GM12878 (cell line): ENCODE measurements around the gene DIP2C. TPM values are rescaled to one million over a fixed set of nuclear protein-coding genes. Genes with fewer than 3 reads are reported as not detected.

Source experiments
- ATAC-seq: fragments of 200-7000 bp; cut with Tn5 transposase; 3 replicates; pipeline ENCODE4 v1.9.1; 2020; ENCODE audit warnings: mild to moderate bottlenecking, moderate library complexity
- BruUV-seq: library from RNA; stranded (reverse); fragments of 400-500 nt; replicated peaks from 2 replicates; lab custom pipeline; 2021; lab: Mats Ljungman, UMichigan
- CTCF ChIA-PET: fragments of 300-600 bp; sonication (Branson Sonifier 250); formaldehyde crosslinking; extraction: SDS; loops from one replicate; lab custom pipeline; 2021; ENCODE audit warnings: inconsistent platforms; lab: Yijun Ruan, JAX
- POLR2A ChIA-PET: fragments of 350-600 bp; formaldehyde crosslinking; extraction: SDS; loops from one replicate; lab custom pipeline; 2021; ENCODE audit warnings: inconsistent platforms; lab: Charles Lee
- RAD21 ChIA-PET: fragments of 300-600 bp; sonication (Branson Sonifier 250); formaldehyde crosslinking; loops from one replicate; lab custom pipeline; 2023; ENCODE audit warnings: antibody characterized with exemption; ENCODE audit not compliant: unreplicated experiment; lab: Charles Lee
- SMC1A ChIA-PET: fragments of 300-600 bp; sonication (Branson Sonifier 250); formaldehyde crosslinking; loops from one replicate; lab custom pipeline; 2023; ENCODE audit not compliant: unreplicated experiment, uncharacterized antibody; lab: Charles Lee
- DNase-seq: peaks from one replicate; pipeline ENCODE4 v3.0.0-alpha.2; 2011; ENCODE audit warnings: low read depth, low spot score
- FAIRE-seq: peaks from 3 replicates; lab custom pipeline; 2011; peaks lifted over from hg19 to GRCh38; lab: Jason Lieb, UNC
- H2AFZ ChIP-seq: 2 replicates; pipeline ENCODE4 v1.6.0; 2011; ENCODE audit warnings: low read depth, low read length, control low read depth; ENCODE audit not compliant: control insufficient read depth
- H3K27ac ChIP-seq: 2 replicates; pipeline ENCODE4 v1.5.1; 2011; ENCODE audit warnings: control low read depth; ENCODE audit not compliant: control insufficient read depth, insufficient read depth
- H3K27me3 ChIP-seq, 2 experiments: replicated peaks in 1 of 2; 2 replicates each; pipeline versions ENCODE4 v1.6.0 to v1.6.1; 2011; ENCODE audit warnings: low read length in 1 of 2; ENCODE audit not compliant: control insufficient read depth in 2 of 2, insufficient read depth in 2 of 2
- H3K36me3 ChIP-seq, 2 experiments: 2 replicates each; pipeline ENCODE4 v1.5.1; 2011; ENCODE audit warnings: low read length in 1 of 2; ENCODE audit not compliant: control insufficient read depth in 2 of 2, insufficient read depth in 2 of 2
- H3K4me1 ChIP-seq: 2 replicates; pipeline ENCODE4 v1.6.1; 2011; ENCODE audit warnings: mild to moderate bottlenecking, low read length, moderate library complexity, mixed read lengths; ENCODE audit not compliant: control insufficient read depth, insufficient read depth
- H3K4me2 ChIP-seq: 2 replicates; pipeline ENCODE4 v1.6.0; 2011; ENCODE audit warnings: control low read depth; ENCODE audit not compliant: control insufficient read depth, insufficient read depth
- H3K4me3 ChIP-seq: fragments of 200-600 bp; sonication (generic); 2 replicates; pipeline ENCODE4 v1.5.1; 2016
- H3K79me2 ChIP-seq: 2 replicates; pipeline ENCODE4 v1.6.0; 2011; ENCODE audit warnings: low read length; ENCODE audit not compliant: control insufficient read depth, insufficient read depth
- H3K9ac ChIP-seq: 2 replicates; pipeline ENCODE4 v1.8.0; 2011; ENCODE audit warnings: low read length, control low read depth, mixed read lengths; ENCODE audit not compliant: control insufficient read depth, insufficient read depth
- H3K9me3 ChIP-seq: replicated peaks from 3 replicates; pipeline ENCODE4 v1.5.1; 2011; ENCODE audit warnings: mild to moderate bottlenecking, low read length; ENCODE audit not compliant: control insufficient read depth, insufficient read depth
- H4K20me1 ChIP-seq: 2 replicates; pipeline ENCODE4 v1.6.0; 2011; ENCODE audit not compliant: control insufficient read depth, insufficient read depth
- BACH1 ChIP-seq: fragments of 450-650 bp; IDR thresholded peaks from 2 replicates; pipeline ENCODE4 v1.6.1; 2017; ENCODE audit warnings: mild to moderate bottlenecking, borderline replicate concordance
- CREB1 ChIP-seq: IDR thresholded peaks from 2 replicates; pipeline ENCODE4 v1.6.1; 2012; ENCODE audit warnings: low read depth, mild to moderate bottlenecking, inconsistent platforms
- HDAC6 ChIP-seq: fragments of 200-600 bp; sonication (generic); IDR thresholded peaks from one replicate; pipeline ENCODE4 v1.8.0; 2017; ENCODE audit warnings: antibody characterized with exemption; ENCODE audit not compliant: unreplicated experiment
- IKZF2 ChIP-seq, 2 experiments: fragments of 450-650 bp; IDR thresholded peaks; 2 replicates each; pipeline ENCODE4 v1.6.1; 2017; ENCODE audit warnings: mild to moderate bottlenecking in 2 of 2, moderate library complexity in 2 of 2
- MYB ChIP-seq: fragments of 150-350 bp; IDR thresholded peaks from 2 replicates; pipeline ENCODE4 v1.6.1; 2014; ENCODE audit warnings: mild to moderate bottlenecking, low read depth, low read length, borderline replicate concordance
- NFYA ChIP-seq: IDR thresholded peaks from 2 replicates; pipeline ENCODE4 v1.6.1; 2011; ENCODE audit warnings: low read depth, mild to moderate bottlenecking, low read length, improper control_type of control experiment, borderline replicate concordance
- RFX5 ChIP-seq: IDR thresholded peaks from 2 replicates; pipeline ENCODE4 v1.6.1; 2011; ENCODE audit warnings: low read depth, low read length, improper control_type of control experiment
- WGBS: methylation state at CpG from one replicate; pipeline ENCODE4 v1.1.6; 2016; ENCODE audit warnings: low lambda C conversion rate; ENCODE audit not compliant: insufficient replicate concordance, insufficient coverage; ENCODE audit errors: missing lambda C conversion rate; 5-methylcytosine and 5-hydroxymethylcytosine counted together
- in situ Hi-C: fragments of 300-500 bp; cut with MboI; formaldehyde crosslinking; loops from 9 replicates; pipeline ENCODE4 v1.14.3; 2018; ENCODE audit warnings: mixed read lengths
- intact Hi-C: fragments of 100-400 bp; cut with micrococcal nuclease; formaldehyde crosslinking; loops from one replicate; pipeline ENCODE4 v1.14.2; 2022; ENCODE audit not compliant: unreplicated experiment
- polyA plus RNA-seq, 11 experiments: library from polyadenylated mRNA; depleted of rRNA in 4 of 11; unstranded in 6 of 11; stranded (reverse) in 5 of 11; fragments of >200 nt; fragmentation: Nextera tagmentation in 4 of 11; fragmentation: Illumina TruSeq in 1 of 11; extraction: Ambion mirVana in 4 of 11; extraction: Trizol in 1 of 11; gene quantifications; 1 replicate in 1 of 11; 2 replicates in 10 of 11; pipeline versions ENCODE4 v1.2.1 to v1.2.3, GENCODE V29; 2011 to 2016; ENCODE audit warnings: inconsistent platforms in 2 of 11, missing spikeins in 2 of 11, low read depth in 1 of 11
- total RNA-seq, 4 experiments: library from RNA; depleted of rRNA in 3 of 4; stranded (reverse); fragments of >200 nt in 3 of 4; fragmentation: Illumina TruSeq in 1 of 4; extraction: Trizol in 1 of 4; gene quantifications; 2 replicates each; pipeline versions ENCODE4 v1.2.1 to v1.2.3, GENCODE V29; 2013 to 2021
- TF ChIP-seq, protein P1 (sequence below): IDR thresholded peaks from 2 replicates; pipeline ENCODE4 v1.6.1; 2011; ENCODE audit warnings: mild to moderate bottlenecking, low read depth, low read length, moderate library complexity; ENCODE audit not compliant: insufficient replicate concordance
- TF ChIP-seq, protein P2 (sequence below): fragments of 450-650 bp; IDR thresholded peaks from 2 replicates; pipeline ENCODE4 v1.6.1; 2014; ENCODE audit warnings: mild to moderate bottlenecking
- TF ChIP-seq, protein P3 (sequence below): IDR thresholded peaks from 2 replicates; pipeline ENCODE4 v1.6.1; 2011; ENCODE audit warnings: low read depth, low read length, improper control_type of control experiment, borderline replicate concordance
- TF ChIP-seq, protein P4 (sequence below): IDR thresholded peaks from 2 replicates; pipeline ENCODE4 v1.6.1; 2011; ENCODE audit warnings: low read depth, mild to moderate bottlenecking, low read length, moderate library complexity, borderline replicate concordance; ENCODE audit errors: extremely low read depth

The DIP2C gene
- total and polyA plus RNA-seq, 10 of the 15 experiments (the other 5 are each of a cell fraction or from before 2014, with no cell fraction given): 0.01 to 0.10 (median 0.06) TPM

DNA sequence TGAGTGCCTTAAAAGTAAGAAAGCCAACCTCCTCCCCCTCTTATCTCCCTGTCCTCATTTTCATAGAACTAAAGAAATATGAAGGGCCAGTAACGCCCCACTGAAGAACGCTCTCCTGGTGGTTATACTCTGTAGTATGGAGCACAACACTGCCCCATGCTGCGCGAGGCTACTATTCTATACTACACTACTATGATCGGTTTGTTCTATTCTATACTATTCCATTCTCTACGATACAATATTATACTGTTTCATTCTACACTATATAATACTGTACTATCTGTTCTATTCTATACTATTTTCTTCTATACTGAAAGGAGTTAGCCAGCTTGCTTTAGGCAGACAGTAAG is 34.8 kb downstream of the DIP2C start:
- no peaks in the 10 kb centered on the region for H4K20me1 ChIP-seq
- no peak overlapping the region for H3K9ac ChIP-seq
- H3K27ac ChIP-seq: no peak overlapping the region
- no peaks in the 10 kb centered on the region for H3K79me2 ChIP-seq
- ChIA-PET POLR2A (no interaction called here), CTCF (no interaction called here), SMC1A (no interaction called here), RAD21 (no interaction called here)
- ATAC-seq: no peak
- TF ChIP-seq BACH1 (no peak), NFYA (no peak), IKZF2 (IDR thresholded peaks at IDR 0.05) (no peak), MYB (no peak), CREB1 (no peak), HDAC6 (no peak), RFX5 (no peak)
- TF ChIP-seq, protein P1, sequence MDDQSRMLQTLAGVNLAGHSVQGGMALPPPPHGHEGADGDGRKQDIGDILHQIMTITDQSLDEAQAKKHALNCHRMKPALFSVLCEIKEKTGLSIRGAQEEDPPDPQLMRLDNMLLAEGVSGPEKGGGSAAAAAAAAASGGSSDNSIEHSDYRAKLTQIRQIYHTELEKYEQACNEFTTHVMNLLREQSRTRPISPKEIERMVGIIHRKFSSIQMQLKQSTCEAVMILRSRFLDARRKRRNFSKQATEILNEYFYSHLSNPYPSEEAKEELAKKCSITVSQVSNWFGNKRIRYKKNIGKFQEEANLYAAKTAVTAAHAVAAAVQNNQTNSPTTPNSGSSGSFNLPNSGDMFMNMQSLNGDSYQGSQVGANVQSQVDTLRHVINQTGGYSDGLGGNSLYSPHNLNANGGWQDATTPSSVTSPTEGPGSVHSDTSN: no peak
- TF ChIP-seq, protein P2, sequence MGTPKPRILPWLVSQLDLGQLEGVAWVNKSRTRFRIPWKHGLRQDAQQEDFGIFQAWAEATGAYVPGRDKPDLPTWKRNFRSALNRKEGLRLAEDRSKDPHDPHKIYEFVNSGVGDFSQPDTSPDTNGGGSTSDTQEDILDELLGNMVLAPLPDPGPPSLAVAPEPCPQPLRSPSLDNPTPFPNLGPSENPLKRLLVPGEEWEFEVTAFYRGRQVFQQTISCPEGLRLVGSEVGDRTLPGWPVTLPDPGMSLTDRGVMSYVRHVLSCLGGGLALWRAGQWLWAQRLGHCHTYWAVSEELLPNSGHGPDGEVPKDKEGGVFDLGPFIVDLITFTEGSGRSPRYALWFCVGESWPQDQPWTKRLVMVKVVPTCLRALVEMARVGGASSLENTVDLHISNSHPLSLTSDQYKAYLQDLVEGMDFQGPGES: no peak
- TF ChIP-seq, protein P3, sequence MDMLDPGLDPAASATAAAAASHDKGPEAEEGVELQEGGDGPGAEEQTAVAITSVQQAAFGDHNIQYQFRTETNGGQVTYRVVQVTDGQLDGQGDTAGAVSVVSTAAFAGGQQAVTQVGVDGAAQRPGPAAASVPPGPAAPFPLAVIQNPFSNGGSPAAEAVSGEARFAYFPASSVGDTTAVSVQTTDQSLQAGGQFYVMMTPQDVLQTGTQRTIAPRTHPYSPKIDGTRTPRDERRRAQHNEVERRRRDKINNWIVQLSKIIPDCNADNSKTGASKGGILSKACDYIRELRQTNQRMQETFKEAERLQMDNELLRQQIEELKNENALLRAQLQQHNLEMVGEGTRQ: no peak
- TF ChIP-seq, protein P4, sequence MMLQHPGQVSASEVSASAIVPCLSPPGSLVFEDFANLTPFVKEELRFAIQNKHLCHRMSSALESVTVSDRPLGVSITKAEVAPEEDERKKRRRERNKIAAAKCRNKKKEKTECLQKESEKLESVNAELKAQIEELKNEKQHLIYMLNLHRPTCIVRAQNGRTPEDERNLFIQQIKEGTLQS: no peak
- in situ Hi-C loops: no loop called here
- H3K4me3 ChIP-seq: no peak overlapping the region
- H3K4me1 ChIP-seq: no peaks in the 10 kb centered on the region
- BruUV-seq: no TSS peak
- no peak overlapping the region for H2AFZ ChIP-seq
- H3K27me3 ChIP-seq: no peaks in the 10 kb centered on the region
- intact Hi-C loops: no loop called here
- WGBS: 59% methylated on average over 6 of the region's 6 CpGs
- no peaks in the 10 kb centered on the region for H3K36me3 ChIP-seq
- H3K4me2 ChIP-seq: no peak overlapping the region
- H3K9me3 ChIP-seq: no peaks in the 10 kb centered on the region
- no peak for FAIRE-seq
- no peak for DNase-seq
